Measurements from ENCODE around the gene COQ5.

DNA sequence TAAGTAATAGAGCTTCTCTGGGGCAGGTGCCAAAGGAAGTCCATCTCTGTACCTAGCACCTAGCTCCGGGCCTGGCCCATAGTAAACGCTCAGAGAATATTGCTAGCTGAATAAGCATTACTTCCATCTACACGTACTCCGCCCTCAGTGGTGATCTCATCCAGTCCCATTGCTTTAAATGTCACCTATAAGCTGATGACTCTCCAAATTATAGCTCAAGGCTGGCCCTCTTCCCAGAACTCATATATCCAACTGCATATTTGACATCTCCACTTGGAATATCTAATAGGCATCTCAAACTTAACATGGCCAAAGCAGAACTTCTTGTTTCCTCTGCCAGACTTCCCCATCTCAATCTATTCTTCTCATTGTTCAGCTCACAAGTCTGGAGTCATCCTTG lies 39.9 kb downstream of the COQ5 start:
- TF ChIP-seq CTCF (IDR thresholded peaks at IDR 0.05): no peak
- no peak for TF ChIP-seq POLR2A (IDR thresholded peaks at IDR 0.05; ENCODE audit: low read depth)

Measured in esophagus muscularis mucosa (tissue), 3 donors.